Nephron progenitor cell (in vitro differentiated cells): ENCODE results near the gene TIAM1.
A peak's percentile ranks its signal among the peaks of the same experiment; 100 is the strongest.

Source experiments
- DNase-seq: peaks from one replicate; pipeline ENCODE4 v3.0.0; 2021
- H3K27ac Mint-ChIP-seq: 2 replicates; pipeline ENCODE4 v1.8.0; 2021; ENCODE audit warnings: mild to moderate bottlenecking, moderate library complexity, mixed read lengths
- H3K27me3 Mint-ChIP-seq: 2 replicates; pipeline ENCODE4 v1.8.0; 2021; ENCODE audit warnings: mild to moderate bottlenecking, low read depth, mixed read lengths; ENCODE audit not compliant: poor library complexity
- H3K36me3 Mint-ChIP-seq: 2 replicates; pipeline ENCODE4 v1.8.0; 2021; ENCODE audit warnings: low read depth, mixed read lengths
- H3K4me1 Mint-ChIP-seq: 2 replicates; pipeline ENCODE4 v1.8.0; 2021; ENCODE audit warnings: mixed read lengths
- H3K4me3 Mint-ChIP-seq: 2 replicates; pipeline ENCODE4 v1.8.0; 2021; ENCODE audit warnings: mild to moderate bottlenecking, moderate library complexity, mixed read lengths
- H3K9me3 Mint-ChIP-seq: 2 replicates; pipeline ENCODE4 v1.8.0; 2021; ENCODE audit warnings: mild to moderate bottlenecking, moderate library complexity, mixed read lengths
- TF ChIP-seq, protein P1 (sequence below): fragments of 200-600 bp; sonication (generic); IDR thresholded peaks from 2 replicates; pipeline ENCODE4 v1.5.0; 2021; ENCODE audit warnings: antibody characterized with exemption

The TIAM1 gene

GRCh38 chr21:31221043-31221442 lies 123.0 kb downstream of the TIAM1 start:
- Mint-ChIP-seq H3K36me3 (peaks cover 49% of the 10 kb centered on the region), H3K27me3 (no peaks in the 10 kb centered on the region), H3K27ac (peak overlapping the region; percentile 98), H3K9me3 (no peaks in the 10 kb centered on the region), H3K4me1 (peaks cover 66% of the 10 kb centered on the region), H3K4me3 (peak overlapping the region; percentile 62)
- peak; percentile 11 for DNase-seq
- TF ChIP-seq, protein P1, sequence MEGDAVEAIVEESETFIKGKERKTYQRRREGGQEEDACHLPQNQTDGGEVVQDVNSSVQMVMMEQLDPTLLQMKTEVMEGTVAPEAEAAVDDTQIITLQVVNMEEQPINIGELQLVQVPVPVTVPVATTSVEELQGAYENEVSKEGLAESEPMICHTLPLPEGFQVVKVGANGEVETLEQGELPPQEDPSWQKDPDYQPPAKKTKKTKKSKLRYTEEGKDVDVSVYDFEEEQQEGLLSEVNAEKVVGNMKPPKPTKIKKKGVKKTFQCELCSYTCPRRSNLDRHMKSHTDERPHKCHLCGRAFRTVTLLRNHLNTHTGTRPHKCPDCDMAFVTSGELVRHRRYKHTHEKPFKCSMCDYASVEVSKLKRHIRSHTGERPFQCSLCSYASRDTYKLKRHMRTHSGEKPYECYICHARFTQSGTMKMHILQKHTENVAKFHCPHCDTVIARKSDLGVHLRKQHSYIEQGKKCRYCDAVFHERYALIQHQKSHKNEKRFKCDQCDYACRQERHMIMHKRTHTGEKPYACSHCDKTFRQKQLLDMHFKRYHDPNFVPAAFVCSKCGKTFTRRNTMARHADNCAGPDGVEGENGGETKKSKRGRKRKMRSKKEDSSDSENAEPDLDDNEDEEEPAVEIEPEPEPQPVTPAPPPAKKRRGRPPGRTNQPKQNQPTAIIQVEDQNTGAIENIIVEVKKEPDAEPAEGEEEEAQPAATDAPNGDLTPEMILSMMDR, result no peak

GRCh38 chr21:31220575-31220974 lies 123.5 kb downstream of the TIAM1 start:
- H3K36me3 Mint-ChIP-seq, result peaks cover 49% of the 10 kb centered on the region
- no peaks in the 10 kb centered on the region for H3K27me3 Mint-ChIP-seq
- H3K4me3 Mint-ChIP-seq, result peak overlapping the region; percentile 62
- H3K9me3 Mint-ChIP-seq, result no peaks in the 10 kb centered on the region
- DNase-seq, result no peak
- peaks cover 70% of the 10 kb centered on the region for H3K4me1 Mint-ChIP-seq
- TF ChIP-seq, protein P1, result no peak
- peak overlapping the region; percentile 98 for H3K27ac Mint-ChIP-seq

- no peaks in the 10 kb centered on the region for H3K9me3 Mint-ChIP-seq
- H3K36me3 Mint-ChIP-seq, result peaks cover 47% of the 10 kb centered on the region
- peak overlapping the region; percentile 71 for H3K4me3 Mint-ChIP-seq
- no peaks in the 10 kb centered on the region for H3K27me3 Mint-ChIP-seq
- H3K27ac Mint-ChIP-seq, result peak overlapping the region; percentile 98
- peaks cover 76% of the 10 kb centered on the region for H3K4me1 Mint-ChIP-seq
- TF ChIP-seq, protein P1, result no peak
- peak; percentile 39 for DNase-seq
Measured at GRCh38 chr21:31218830-31219608, 125.0 kb downstream of the TIAM1 start.

DNA sequence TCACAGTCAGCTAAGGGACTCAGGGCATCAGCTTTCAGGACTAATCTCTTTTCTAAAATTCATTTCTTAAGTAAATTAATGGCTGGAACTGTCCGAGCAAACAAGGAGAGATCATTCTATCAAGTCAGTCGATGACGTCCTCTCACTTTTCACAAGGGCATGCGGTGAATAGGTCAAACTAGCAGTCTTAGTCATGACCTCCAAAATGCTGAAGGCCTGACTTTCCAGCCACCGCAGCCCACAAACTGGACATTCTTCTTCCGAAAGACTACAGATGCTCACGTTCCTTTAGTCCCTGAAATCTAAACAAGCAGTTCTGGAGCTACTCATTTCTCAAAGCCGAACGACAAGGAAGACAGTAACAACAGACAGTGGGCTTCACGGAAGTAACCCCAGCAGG lies 127.9 kb downstream of the TIAM1 start:
- H3K27me3 Mint-ChIP-seq, result no peaks in the 10 kb centered on the region
- no peak overlapping the region for H3K4me3 Mint-ChIP-seq
- peak overlapping the region; percentile 41 for H3K27ac Mint-ChIP-seq
- TF ChIP-seq, protein P1, result no peak
- H3K36me3 Mint-ChIP-seq, result peaks cover 56% of the 10 kb centered on the region
- peaks cover 57% of the 10 kb centered on the region for H3K4me1 Mint-ChIP-seq
- DNase-seq, result no peak
- no peaks in the 10 kb centered on the region for H3K9me3 Mint-ChIP-seq

DNA sequence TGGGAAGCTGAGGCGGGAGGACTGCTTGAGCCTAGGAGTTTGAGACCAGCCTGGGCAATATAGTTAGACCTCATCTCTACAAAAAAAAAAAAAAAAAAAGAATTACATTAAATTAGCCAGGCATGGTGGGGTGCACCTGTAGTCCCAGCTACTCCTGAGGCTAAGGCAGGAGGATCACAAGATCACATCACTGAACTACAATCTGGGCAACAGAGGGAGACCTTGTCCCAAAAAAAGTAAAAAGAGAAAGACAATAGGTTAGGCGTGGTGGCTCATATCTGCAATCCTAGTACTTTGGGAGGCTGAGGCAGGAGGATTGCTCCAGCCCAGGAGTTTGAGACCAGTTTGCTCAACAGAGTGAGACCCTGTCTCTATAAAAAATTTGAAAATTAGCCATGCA lies 130.3 kb downstream of the TIAM1 start:
- no peak overlapping the region for H3K4me3 Mint-ChIP-seq
- no peaks in the 10 kb centered on the region for H3K9me3 Mint-ChIP-seq
- DNase-seq, result no peak
- no peaks in the 10 kb centered on the region for H3K27me3 Mint-ChIP-seq
- peaks cover 78% of the 10 kb centered on the region for H3K36me3 Mint-ChIP-seq
- TF ChIP-seq, protein P1, result no peak
- H3K4me1 Mint-ChIP-seq, result peaks cover 37% of the 10 kb centered on the region
- H3K27ac Mint-ChIP-seq, result peak overlapping the region; percentile 54

- no peak for DNase-seq
- H3K4me1 Mint-ChIP-seq, result peaks cover 22% of the 10 kb centered on the region
- no peak overlapping the region for H3K4me3 Mint-ChIP-seq
- H3K27ac Mint-ChIP-seq, result no peak overlapping the region
- no peaks in the 10 kb centered on the region for H3K27me3 Mint-ChIP-seq
- TF ChIP-seq, protein P1, result no peak
- H3K9me3 Mint-ChIP-seq, result no peaks in the 10 kb centered on the region
- peaks cover 80% of the 10 kb centered on the region for H3K36me3 Mint-ChIP-seq
Measured at GRCh38 chr21:31211836-31212235, 132.2 kb downstream of the TIAM1 start.
